NCI-H1417 treated with DMSO at 0.1 percent for 48 hours (cell line): Measurements from ENCODE around the gene MTPN.

Experiments used
- DNase-seq: peaks from one replicate; lab custom pipeline; 2025; lab: John Stamatoyannopoulos, UW

The MTPN gene

GRCh38 chr7:135924302-135924701, 52.9 kb downstream of the MTPN start:
- no peak for DNase-seq

- no peak for DNase-seq
Observed at GRCh38 chr7:135922263-135922662, 54.9 kb downstream of the MTPN start.

GRCh38 chr7:135920478-135920877, 56.7 kb downstream of the MTPN start:
- no peak for DNase-seq

DNA sequence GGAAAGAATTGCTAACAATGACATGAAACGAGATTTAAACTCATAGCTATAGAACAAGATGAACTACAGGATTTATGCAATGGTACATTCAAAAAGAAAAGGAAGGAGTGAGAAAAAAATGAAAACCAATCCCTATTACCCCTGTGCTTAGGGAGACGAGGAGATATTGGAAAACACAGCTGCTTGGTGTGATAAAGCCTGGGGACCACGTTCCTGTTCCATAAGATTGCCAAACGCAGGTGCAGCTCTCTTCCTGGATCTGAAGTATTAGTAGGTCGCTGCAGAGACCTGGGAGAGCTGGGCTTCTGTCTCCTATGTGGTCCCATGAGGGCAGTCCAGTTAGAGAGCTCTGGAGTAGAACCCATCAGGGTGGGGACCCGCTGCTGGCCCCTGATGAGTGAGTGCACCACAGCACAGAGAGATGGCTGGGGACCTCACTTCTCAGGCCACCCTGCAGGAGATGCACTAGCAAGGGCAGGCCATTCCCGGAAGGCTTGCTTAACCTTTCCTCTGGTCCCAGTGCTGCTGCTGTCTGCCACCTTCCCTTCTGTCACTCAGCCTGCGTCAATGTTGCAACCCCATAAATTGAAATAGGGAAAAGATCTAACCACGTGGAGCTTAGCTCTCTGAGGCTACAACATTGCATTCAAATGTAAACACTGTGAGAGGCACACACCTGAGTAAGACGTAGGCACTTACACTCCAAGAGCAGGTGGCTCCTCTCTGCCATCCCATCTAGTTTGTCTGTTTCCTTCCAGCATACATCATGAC, 57.9 kb downstream of the MTPN start:
- no peak for DNase-seq

DNA sequence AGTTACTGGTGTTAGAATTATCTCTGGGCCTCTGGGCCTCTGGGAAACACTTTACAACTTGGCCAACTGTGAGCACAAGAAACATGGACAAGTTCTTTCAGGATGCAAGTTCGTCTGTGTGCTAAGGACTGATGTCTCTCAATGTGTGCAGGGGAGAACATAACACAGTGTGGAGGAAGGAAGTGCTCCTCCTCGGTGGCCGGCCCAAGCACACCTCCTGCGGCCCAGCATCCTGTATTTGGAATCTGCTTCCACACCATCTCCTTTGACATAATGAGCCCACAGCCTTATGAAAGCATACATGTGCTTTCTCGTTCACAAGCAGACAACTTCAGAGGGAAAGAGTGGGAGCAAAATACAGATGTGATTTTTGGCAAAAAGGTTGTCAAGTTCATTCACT, 59.0 kb downstream of the MTPN start:
- no peak for DNase-seq

GRCh38 chr7:135917721-135918120, 59.4 kb downstream of the MTPN start:
- no peak for DNase-seq

GRCh38 chr7:135914346-135914745, 62.8 kb downstream of the MTPN start:
- DNase-seq: peak; percentile 45

DNA sequence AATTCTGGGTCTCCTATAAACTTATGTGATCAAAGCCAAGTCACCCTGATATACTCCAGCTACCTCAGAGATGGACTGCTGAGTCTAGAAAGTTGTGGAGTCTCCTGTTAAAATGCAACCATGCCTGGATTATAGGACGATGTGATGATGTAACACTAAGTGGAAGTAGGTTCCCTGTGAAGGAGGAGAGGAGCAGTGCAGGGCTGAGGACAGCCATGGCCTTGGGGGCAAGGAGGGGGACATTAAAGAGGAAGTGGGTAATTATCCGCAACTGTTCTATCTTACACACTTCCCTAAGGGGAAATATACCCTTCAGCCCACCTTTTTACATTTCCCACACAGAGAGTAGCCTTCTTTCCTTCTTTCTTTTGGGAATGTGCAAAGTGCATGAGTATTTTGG, 63.8 kb downstream of the MTPN start:
- no peak for DNase-seq

GRCh38 chr7:135911099-135911498, 66.1 kb downstream of the MTPN start:
- DNase-seq: no peak

DNA sequence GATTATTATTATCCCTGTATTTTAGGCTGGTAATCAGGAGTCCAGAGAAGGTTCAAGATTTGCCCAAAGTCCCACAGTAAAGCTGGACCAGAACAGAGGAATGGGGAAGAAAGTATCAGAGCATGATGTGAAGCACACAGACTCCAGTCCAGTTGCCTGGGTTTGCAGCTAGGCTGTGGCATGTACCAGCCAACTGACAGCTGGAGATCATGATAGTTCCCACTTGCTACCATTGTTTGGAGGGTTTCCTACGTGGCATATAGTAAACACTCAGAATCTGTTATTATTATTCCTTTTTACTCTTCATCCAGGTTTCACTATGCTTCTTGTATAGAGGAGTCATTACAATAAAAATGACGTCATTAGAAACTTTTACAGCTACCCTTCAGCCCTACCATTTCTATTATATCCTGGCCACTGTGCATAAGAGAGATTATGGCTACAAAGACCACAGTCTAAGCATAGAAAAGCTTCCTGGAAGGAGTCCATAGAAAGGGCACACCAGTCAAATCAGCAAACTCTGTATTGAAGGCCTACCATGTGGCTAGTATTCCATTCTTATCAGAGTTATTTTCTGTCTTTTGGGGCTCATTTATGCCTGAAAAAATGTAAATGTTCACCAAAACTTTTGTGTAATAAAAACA, 66.6 kb downstream of the MTPN start:
- no peak for DNase-seq

DNA sequence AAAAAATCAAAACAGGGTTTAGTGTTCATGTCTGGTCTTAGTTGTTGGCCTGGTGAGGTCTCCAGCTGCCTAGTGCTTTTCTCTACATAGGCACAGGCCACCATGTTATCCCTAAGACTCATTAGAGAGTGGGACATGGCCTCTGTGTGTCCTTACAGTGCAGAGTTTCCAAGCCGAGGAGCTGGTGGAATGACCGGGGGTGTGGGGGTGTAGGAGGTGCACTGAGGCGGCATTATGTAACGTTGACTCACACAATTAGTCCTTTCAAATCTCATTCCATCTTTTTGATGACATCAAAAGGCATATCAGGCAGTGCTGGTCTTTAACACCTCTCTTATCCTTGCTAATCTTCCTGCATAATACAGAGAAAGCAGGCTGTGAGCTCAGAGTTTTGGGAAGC, 71.3 kb downstream of the MTPN start:
- no peak for DNase-seq

DNA sequence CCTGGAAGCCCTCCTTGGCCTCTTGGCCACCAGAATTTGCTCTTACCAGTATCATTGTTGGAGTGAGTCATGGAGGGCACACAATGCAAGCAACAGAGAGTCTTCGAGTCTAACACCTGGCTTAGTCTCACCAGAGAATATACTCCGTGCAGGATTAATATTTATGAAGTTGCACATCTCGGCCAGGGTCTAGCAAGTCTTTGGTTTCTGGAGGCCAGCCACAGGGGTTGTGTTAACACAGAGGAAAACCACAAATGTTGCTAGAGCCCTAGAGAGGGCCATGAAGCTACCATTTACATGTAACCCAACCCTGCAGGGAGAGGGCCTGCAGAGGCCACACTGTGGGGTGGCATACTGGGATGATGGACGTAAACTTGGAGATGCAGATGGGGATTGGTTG, 71.8 kb downstream of the MTPN start:
- no peak for DNase-seq

GRCh38 chr7:135904282-135904681, 72.9 kb downstream of the MTPN start:
- no peak for DNase-seq

- DNase-seq: no peak
Observed at GRCh38 chr7:135901585-135902540, 75.3 kb downstream of the MTPN start.

- DNase-seq: no peak
Observed at GRCh38 chr7:135900065-135900546, 77.1 kb downstream of the MTPN start.

DNA sequence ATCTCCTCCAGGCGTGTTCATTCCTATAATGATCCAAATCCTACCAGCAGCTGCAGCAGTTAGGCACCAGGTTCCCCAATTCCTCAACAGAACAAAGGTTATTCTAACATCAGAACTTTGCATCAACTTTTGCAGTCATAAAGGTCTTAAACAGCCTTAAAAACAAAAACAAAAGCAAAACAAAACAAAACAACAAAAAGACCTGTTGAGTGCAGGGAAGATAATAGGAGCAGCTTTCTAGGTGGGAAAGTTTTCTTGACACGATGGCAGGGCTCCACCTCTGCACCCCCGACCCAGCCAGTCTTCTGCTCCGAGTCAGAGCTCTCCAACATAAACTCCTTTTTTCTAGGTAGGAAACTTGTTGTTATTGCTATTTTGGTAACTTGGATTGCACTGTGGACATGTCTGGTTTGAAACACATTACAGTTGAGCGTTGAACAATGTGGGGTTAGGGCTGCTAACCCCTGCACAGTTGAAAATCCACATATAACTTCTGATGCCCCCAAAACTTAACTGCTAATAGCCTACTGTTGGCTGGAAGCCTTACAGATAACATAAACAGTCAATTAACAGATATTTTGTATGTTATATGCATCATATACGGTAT, 77.6 kb downstream of the MTPN start:
- no peak for DNase-seq

DNA sequence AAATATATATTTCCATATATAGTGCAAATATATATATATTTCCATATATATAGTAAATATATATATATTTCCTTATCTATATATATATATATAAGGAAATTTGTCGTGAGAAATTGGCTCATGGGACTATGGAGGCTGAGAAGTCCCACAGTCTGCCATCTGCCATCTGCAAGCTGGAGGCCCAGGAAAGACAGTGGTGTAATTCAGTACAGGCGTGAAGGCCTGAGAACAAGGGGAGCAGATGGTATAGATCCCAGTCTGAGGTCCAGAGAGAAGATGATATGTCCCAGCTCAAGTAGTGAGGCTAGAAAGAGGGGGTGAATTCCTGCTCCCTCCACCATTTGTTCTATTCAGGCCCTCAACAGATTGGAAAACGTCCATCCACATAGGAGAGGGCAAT, 78.9 kb downstream of the MTPN start:
- DNase-seq: no peak

DNA sequence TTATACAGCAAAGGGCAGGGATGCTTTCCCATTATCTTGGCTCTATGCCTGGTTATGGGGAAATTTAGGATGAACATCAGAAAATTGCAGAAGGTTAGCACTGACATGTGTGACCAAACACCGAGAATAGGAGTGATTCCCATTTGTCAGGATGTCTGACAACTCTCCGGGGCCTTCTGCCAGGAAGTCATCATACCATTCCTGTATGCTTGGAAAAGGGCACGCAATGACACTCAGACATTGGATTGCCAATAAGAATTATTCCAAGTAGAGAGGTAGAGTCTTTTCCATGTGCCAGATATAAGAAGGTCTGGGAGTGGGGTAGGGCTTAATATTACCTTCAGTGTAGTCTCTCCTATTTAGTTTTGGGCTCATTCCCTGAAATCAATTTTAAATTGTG, 82.3 kb downstream of the MTPN start:
- no peak for DNase-seq

- no peak for DNase-seq
Observed at GRCh38 chr7:135889823-135890222, 87.3 kb downstream of the MTPN start.

DNA sequence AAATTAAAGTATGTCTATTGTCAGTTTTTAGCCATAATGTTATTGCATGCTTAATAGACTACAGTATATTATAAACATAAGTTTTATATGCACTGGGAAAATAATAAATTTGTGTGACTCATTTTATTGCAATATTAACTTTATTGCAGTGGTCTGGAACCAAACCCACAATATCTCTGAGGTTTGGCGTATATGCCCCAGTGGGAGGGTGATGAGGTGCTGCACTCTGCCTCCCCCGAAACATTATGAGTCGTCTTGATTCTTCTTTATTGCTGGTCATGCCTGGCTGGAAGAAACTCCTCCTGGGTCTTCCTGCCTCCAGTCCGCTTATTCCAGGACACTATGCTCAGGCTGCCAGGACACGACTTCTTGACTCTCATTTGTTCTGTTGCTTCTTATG, 88.4 kb downstream of the MTPN start:
- no peak for DNase-seq

DNA sequence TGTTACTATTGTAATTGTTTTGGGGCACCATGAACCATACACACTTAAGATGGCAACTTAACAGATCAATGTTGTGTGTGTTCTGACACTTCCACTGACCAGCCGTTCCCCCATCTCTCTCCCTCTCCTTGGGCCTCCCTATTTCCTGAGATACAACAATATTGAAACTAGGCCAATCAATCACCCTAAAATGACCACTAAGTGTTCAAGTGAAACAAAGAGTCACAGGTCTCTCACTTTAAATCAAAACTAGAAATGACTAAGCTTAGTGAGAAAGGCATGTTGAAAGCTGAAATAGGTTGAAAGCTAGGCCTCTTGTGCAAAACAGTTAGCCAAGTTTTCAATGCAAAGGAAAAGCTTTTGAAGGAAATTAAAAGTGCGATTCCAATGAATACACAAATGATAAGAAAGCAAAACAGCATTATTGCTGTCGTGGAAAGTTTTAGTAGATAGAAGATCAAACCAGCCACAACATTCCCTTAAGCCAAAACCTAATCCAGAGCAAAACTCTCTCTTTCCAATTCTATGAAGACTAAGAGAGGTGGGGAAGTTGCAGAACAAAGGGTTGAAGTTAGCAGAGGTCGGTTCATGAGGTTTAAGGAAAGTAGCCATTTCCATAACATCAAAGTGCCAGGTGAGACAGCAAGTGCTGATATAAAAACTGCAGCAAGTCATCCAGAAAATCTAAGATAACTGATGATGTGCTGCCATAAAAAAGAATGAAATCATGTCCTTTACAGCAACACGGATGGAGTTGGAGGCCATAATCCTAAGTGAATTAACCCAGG, 90.6 kb downstream of the MTPN start:
- DNase-seq: no peak
